Endothelial cell of umbilical vein (primary cell): Measurements from ENCODE around the gene KIF23. TPM values are rescaled to one million over a fixed set of nuclear protein-coding genes. Genes with fewer than 3 reads are reported as not detected.

Experiments used
- BruUV-seq: library from RNA; stranded (reverse); fragments of 400-500 nt; replicated peaks from 2 replicates; lab custom pipeline; 2021; lab: Mats Ljungman, UMichigan
- CTCF ChIA-PET: fragments of 300-600, 350-600 bp; sonication (Branson Sonifier 250); formaldehyde crosslinking; loops from one replicate; lab custom pipeline; 2021; ENCODE audit warnings: antibody characterized with exemption, inconsistent platforms; lab: Charles Lee
- POLR2A ChIA-PET: fragments of 300-600, 350-600 bp; sonication (Branson Sonifier 250); formaldehyde crosslinking; loops from one replicate; lab custom pipeline; 2021; ENCODE audit warnings: antibody characterized with exemption, inconsistent platforms; lab: Charles Lee
- DNase-seq: peaks from one replicate; pipeline ENCODE4 v3.0.0-alpha.2; 2011; ENCODE audit warnings: low read depth, low spot score
- FAIRE-seq: peaks from 2 replicates; lab custom pipeline; 2011; peaks lifted over from hg19 to GRCh38; lab: Jason Lieb, UNC
- H2AFZ ChIP-seq: 2 replicates; pipeline ENCODE4 v1.6.0; 2012; ENCODE audit warnings: low read depth, low read length, control low read depth, inconsistent platforms
- H3K27ac ChIP-seq: 2 replicates; pipeline ENCODE4 v1.5.1; 2011; ENCODE audit warnings: low read depth, mild to moderate bottlenecking, control low read depth, low read length, moderate library complexity; ENCODE audit not compliant: insufficient read depth
- H3K27me3 ChIP-seq, 2 experiments: 2 replicates each; pipeline versions ENCODE4 v1.6.0 to v1.6.1; 2011; ENCODE audit warnings: low read length in 2 of 2, mixed read lengths in 1 of 2; ENCODE audit not compliant: control insufficient read depth in 2 of 2, insufficient read depth in 2 of 2
- H3K36me3 ChIP-seq, 2 experiments: 2 replicates in 1 of 2; 3 replicates in 1 of 2; pipeline ENCODE4 v1.5.1; 2011; ENCODE audit warnings: low read length in 2 of 2, mild to moderate bottlenecking in 1 of 2, moderate library complexity in 1 of 2; ENCODE audit not compliant: control insufficient read depth in 2 of 2, insufficient read depth in 2 of 2; ENCODE audit errors: extremely low read depth in 1 of 2
- H3K4me1 ChIP-seq: 3 replicates; pipeline ENCODE4 v1.5.1; 2011; ENCODE audit warnings: mild to moderate bottlenecking, low read length; ENCODE audit not compliant: control insufficient read depth, insufficient read depth; ENCODE audit errors: extremely low read depth
- H3K4me2 ChIP-seq: 2 replicates; pipeline ENCODE4 v1.6.1; 2011; ENCODE audit warnings: low read length, control low read depth, mixed read lengths; ENCODE audit not compliant: insufficient read depth
- H3K4me3 ChIP-seq, 3 experiments: fragments of 200-600 bp in 1 of 3; sonication (generic), shearing (Covaris generic) in 1 of 3; replicated peaks in 1 of 3; 2 replicates each; pipeline ENCODE4 v1.5.1; 2011 to 2016; ENCODE audit warnings: control low read depth in 3 of 3, low read length in 3 of 3, mild to moderate bottlenecking in 2 of 3, inconsistent platforms in 1 of 3, low read depth in 1 of 3, moderate library complexity in 1 of 3; ENCODE audit not compliant: insufficient read depth in 1 of 3
- H3K79me2 ChIP-seq: 2 replicates; pipeline ENCODE4 v1.6.0; 2012; ENCODE audit warnings: low read length, inconsistent platforms; ENCODE audit not compliant: control insufficient read depth, insufficient read depth
- H3K9ac ChIP-seq: replicated peaks from 2 replicates; pipeline ENCODE3; 2011; ENCODE audit warnings: low read length, control low read depth; ENCODE audit not compliant: insufficient read depth; ENCODE audit errors: extremely low read depth
- H3K9me1 ChIP-seq: replicated peaks from 3 replicates; pipeline ENCODE4 v1.6.0; 2011; ENCODE audit warnings: mild to moderate bottlenecking, low read length; ENCODE audit not compliant: control insufficient read depth, insufficient read depth; ENCODE audit errors: extremely low read depth
- H3K9me3 ChIP-seq: replicated peaks from 2 replicates; pipeline ENCODE4 v1.5.1; 2012; ENCODE audit warnings: low read length, inconsistent platforms; ENCODE audit not compliant: control insufficient read depth, insufficient read depth
- H4K20me1 ChIP-seq: replicated peaks from 2 replicates; pipeline ENCODE3; 2011; ENCODE audit warnings: mild to moderate bottlenecking, low read length; ENCODE audit not compliant: control insufficient read depth, insufficient read depth; ENCODE audit errors: extremely low read depth
- CTCF ChIP-seq, 2 donors: IDR thresholded peaks; 1 replicate in 1 of 2; 2 replicates in 1 of 2; pipeline ENCODE4 v1.5.1; 2011; ENCODE audit warnings: low read length in 2 of 2, mild to moderate bottlenecking in 2 of 2, moderate library complexity in 2 of 2, control low read depth in 1 of 2, inconsistent platforms in 1 of 2, low read depth in 1 of 2; ENCODE audit not compliant: insufficient read depth in 1 of 2; ENCODE audit errors: extremely low read depth in 1 of 2
- EZH2 ChIP-seq: IDR thresholded peaks from 2 replicates; pipeline ENCODE4 v1.6.1; 2012; ENCODE audit warnings: borderline replicate concordance, low read depth, mild to moderate bottlenecking, moderate library complexity, low read length, inconsistent platforms; ENCODE audit not compliant: severe bottlenecking
- FOS ChIP-seq: IDR thresholded peaks from 2 replicates; pipeline ENCODE4 v1.6.1; 2011; ENCODE audit warnings: mild to moderate bottlenecking, low read length, moderate library complexity, borderline replicate concordance; ENCODE audit not compliant: insufficient read depth
- GATA2 ChIP-seq: IDR thresholded peaks from 2 replicates; pipeline ENCODE4 v1.7.0; 2011; ENCODE audit warnings: low read depth, mild to moderate bottlenecking, moderate library complexity, mixed read lengths, low read length; ENCODE audit not compliant: insufficient read length, insufficient read depth
- JUN ChIP-seq: IDR thresholded peaks from 2 replicates; pipeline ENCODE4 v1.6.1; 2011; ENCODE audit warnings: borderline replicate concordance, low read depth; ENCODE audit not compliant: insufficient read length, insufficient read depth
- MYC ChIP-seq: IDR thresholded peaks from one replicate; pipeline ENCODE4 v1.6.1; 2011; ENCODE audit warnings: mild to moderate bottlenecking, low read depth, low read length
- POLR2A ChIP-seq: IDR thresholded peaks from 2 replicates; pipeline ENCODE4 v1.6.1; 2012; ENCODE audit warnings: low read depth, mild to moderate bottlenecking, control low read depth, low read length
- POLR2AphosphoS5 ChIP-seq: IDR thresholded peaks from 2 replicates; pipeline ENCODE4 v1.6.1; 2012; ENCODE audit warnings: low read depth, mild to moderate bottlenecking, control low read depth, low read length, moderate library complexity; ENCODE audit not compliant: insufficient read depth
- dilution Hi-C: fragments of 300-500 bp; cut with MboI; formaldehyde crosslinking; loops from one replicate; pipeline ENCODE4 v1.15.0; 2019; ENCODE audit warnings: low sequenced_read_pairs; ENCODE audit not compliant: extremely low pct_ligation_motif_present
- intact Hi-C: fragments of 100-400 bp; cut with micrococcal nuclease; formaldehyde crosslinking; loops from one replicate; pipeline ENCODE4 v1.10.0; 2022
- polyA plus RNA-seq, 4 experiments: library from polyadenylated mRNA; depleted of rRNA in 3 of 4; stranded (reverse) in 3 of 4; unstranded in 1 of 4; fragments of >200 nt; gene quantifications; 2 replicates each; pipeline versions ENCODE4 v1.2.1 to v1.2.3, GENCODE V29; 2011 to 2012; ENCODE audit warnings: missing spikeins in 1 of 4
- total RNA-seq: library from RNA; stranded (reverse); gene quantifications from 2 replicates; pipeline ENCODE4 v1.2.3, GENCODE V29; 2021
- TF ChIP-seq, protein P1 (sequence below): IDR thresholded peaks from 2 replicates; pipeline ENCODE4 v1.6.1; 2011; ENCODE audit not compliant: insufficient read depth, insufficient read length

Gene KIF23
- total and polyA plus RNA-seq, 2 donors (not counting 3 experiments of a cell fraction or from before 2014, with no cell fraction given), result 25.4 to 64.7 TPM

DNA sequence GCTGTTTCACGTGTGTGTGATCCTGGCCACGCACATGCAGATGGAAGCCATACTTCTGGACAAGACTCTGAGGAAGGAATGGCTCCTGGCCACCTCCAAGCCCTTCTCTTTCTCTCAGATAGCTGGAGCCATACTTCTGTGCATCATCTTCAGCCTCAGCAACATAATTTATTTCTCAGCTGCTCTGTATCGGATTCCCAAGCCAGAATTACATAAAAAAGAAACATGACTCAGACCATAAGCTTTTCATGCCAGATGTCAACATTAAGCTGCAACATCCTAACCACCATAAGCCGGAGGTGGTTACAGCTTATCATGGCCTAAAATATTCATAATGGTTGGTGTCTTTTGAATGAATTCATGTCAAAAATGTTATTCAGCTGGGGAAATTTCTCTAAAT lies 10.6 kb upstream of the KIF23 start:
- H3K9ac ChIP-seq, result no peak overlapping the region
- TF ChIP-seq JUN (no peak), GATA2 (no peak), MYC (no peak), EZH2 (no peak), POLR2AphosphoS5 (no peak), FOS (no peak), POLR2A (no peak), CTCF (IDR thresholded peaks at IDR 0.05; ENCODE audit: extremely low read depth in 1 of 2, insufficient read depth in 1 of 2, low read depth in 1 of 2, low read length in 2 of 2) (no peak)
- TF ChIP-seq, protein P1, sequence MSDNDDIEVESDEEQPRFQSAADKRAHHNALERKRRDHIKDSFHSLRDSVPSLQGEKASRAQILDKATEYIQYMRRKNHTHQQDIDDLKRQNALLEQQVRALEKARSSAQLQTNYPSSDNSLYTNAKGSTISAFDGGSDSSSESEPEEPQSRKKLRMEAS, result no peak
- no peak for DNase-seq
- no peaks in the 10 kb centered on the region for H3K9me1 ChIP-seq
- H3K4me2 ChIP-seq, result no peak overlapping the region
- no peaks in the 10 kb centered on the region for H4K20me1 ChIP-seq
- no peak for FAIRE-seq
- intact Hi-C loops (no loop called here), dilution Hi-C loops (no loop called here)
- no peaks in the 10 kb centered on the region for H3K79me2 ChIP-seq
- no peaks in the 10 kb centered on the region for H3K4me1 ChIP-seq
- H2AFZ ChIP-seq, result no peak overlapping the region
- no peak overlapping the region for H3K27ac ChIP-seq
- no peak overlapping the region for H3K4me3 ChIP-seq
- no peaks in the 10 kb centered on the region for H3K9me3 ChIP-seq
- CTCF ChIA-PET, result interaction anchor here (2.1 kb wide), 1 partner anchor 9 kb away, joined by 22 read pairs; no protein-coding TSS in a partner anchor
- POLR2A ChIA-PET, result interaction anchor here (0.5 kb wide), 1 partner anchor 1125 kb away, joined by 6 read pairs; no protein-coding TSS in a partner anchor
- no TSS peak for BruUV-seq
- H3K27me3 ChIP-seq, result no peaks in the 10 kb centered on the region
- no peaks in the 10 kb centered on the region for H3K36me3 ChIP-seq
